Measurements from ENCODE around the gene IGFBP4. TPM values are rescaled to one million over a fixed set of nuclear protein-coding genes. Genes with fewer than 3 reads are reported as not detected.

The IGFBP4 gene
- polyA plus RNA-seq, 2 donors = 34.1 to 80.6 TPM

DNA sequence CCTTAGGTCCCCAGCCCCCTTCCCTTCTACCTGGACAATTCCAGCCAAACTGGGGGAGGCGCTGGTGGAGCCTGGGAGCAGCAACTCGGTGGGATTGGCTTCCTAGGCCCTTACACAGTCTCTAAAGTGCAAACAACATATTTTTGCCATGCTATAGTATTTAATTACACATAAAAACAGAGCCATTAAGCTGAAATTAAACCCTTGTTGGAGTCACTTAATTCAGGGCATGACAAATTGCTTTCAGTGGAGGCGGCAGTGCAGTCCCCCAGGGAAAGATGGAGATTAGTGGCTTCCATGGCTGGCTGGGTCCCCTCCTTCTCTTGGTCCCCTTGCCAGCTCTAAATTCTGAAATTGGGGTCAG is 17.3 kb downstream of the IGFBP4 start:
- H3K4me3 ChIP-seq (ENCODE audit: low read depth in 1 of 2, low read length in 2 of 2) = no peak overlapping the region
- 43 to 48% methylated on average over 3 of the region's 3 CpGs for WGBS, 2 donors
- peaks cover 3 to 5% of the 10 kb centered on the region in 2 donors for H3K4me1 ChIP-seq (ENCODE audit: control insufficient read depth in 2 of 2, insufficient read depth in 2 of 2, low read length in 1 of 2)
- no peaks in the 10 kb centered on the region for H3K9me3 ChIP-seq (ENCODE audit: control insufficient read depth in 2 of 2, insufficient read depth in 1 of 2, low read depth in 1 of 2, low read length in 1 of 2)
- no peaks in the 10 kb centered on the region for H3K27me3 ChIP-seq (ENCODE audit: control insufficient read depth in 1 of 2, insufficient read depth in 2 of 2, low read length in 2 of 2)
- H3K36me3 ChIP-seq (ENCODE audit: control insufficient read depth in 2 of 2, insufficient read depth in 2 of 2, low read length in 1 of 2) = peaks cover 0 to 5% of the 10 kb centered on the region in 2 donors
- no peak overlapping the region for H3K27ac ChIP-seq (ENCODE audit: low read depth in 2 of 2, low read length in 1 of 2)

DNA sequence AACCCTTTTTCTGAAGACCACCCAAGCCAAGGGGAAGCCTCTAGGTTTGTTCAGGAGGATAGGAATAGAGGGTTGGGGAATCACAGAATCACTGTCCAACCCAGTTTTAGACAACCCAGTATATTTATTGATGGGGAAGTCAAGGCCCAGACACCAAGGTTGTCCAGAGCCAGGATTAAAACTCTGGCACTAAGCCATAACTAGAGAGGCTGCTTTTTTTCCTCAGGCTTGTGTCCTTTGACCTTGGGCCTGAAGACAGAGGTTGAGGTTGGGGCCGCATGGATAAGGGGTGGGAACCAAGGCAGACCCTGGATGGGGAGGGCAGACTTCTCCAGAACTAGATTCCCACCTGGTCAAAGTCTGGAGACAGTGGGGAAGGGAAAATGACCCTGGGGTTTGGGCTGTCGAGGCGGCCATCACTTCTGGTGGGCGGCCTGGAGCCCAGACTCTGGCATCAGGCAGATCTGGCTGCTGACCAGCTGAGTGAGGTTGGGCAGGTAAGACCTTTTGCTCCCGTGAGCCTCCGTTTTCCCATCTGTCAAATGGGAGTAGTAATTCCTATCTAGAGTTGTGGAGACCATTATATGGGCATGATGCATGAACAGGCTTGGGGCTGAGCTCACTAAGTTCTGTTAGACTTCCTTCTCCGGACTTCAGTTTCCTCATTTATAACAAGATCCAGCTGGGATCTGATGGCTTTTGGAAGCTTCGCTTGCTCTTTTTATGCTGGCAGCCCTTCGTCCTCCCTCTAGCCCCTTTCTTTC is 17.9 kb downstream of the IGFBP4 start:
- Histone ChIP-seq H3K4me1 (ENCODE audit: control insufficient read depth in 2 of 2, insufficient read depth in 2 of 2, low read length in 1 of 2) (peaks cover 3 to 5% of the 10 kb centered on the region in 2 donors), H3K27ac (ENCODE audit: low read depth in 2 of 2, low read length in 1 of 2) (peak overlapping the region; percentile 38 to 43)
- WGBS, 2 donors = 55 to 69% methylated on average over 9 of the region's 9 CpGs

DNA sequence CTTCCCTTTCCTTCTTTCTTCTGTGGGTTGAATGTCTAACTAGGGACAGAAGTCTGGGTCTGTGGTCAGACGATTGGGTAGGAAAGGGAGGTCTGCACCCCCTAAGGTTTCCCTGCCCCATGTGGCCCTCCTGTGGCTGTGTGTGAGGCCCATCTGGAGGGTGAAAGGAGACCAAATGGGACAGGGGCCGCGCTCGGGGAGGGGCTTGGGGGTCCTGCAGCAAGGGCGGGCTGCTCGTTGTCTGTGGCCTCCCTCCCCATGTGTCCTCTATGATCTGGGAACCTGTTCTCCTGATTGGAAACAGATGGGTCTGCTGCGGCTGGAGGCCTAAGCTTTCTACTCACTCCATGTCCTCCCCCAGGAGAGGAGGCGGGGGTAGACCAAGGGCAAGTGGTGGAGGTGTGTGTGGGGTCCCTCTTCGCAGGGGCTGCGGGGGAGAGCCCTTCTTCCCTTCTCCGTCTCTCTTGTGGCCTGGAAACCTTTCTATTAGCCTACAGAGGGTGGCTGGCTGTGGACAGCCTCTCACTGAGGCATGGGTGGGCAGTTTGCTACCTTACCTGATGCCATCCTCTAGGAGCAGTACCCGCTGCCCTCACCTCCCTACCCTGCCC is 18.6 kb downstream of the IGFBP4 start:
- Histone ChIP-seq H3K9me3 (ENCODE audit: control insufficient read depth in 2 of 2, insufficient read depth in 1 of 2, low read depth in 1 of 2, low read length in 1 of 2) (no peaks in the 10 kb centered on the region), H3K27ac (ENCODE audit: low read depth in 2 of 2, low read length in 1 of 2) (peak overlapping the region; percentile 14 to 43), H3K4me1 (ENCODE audit: control insufficient read depth in 2 of 2, insufficient read depth in 2 of 2, low read length in 1 of 2) (peaks cover 3 to 5% of the 10 kb centered on the region in 2 donors), H3K4me3 (ENCODE audit: low read depth in 1 of 2, low read length in 2 of 2) (no peak overlapping the region), H3K27me3 (ENCODE audit: control insufficient read depth in 1 of 2, insufficient read depth in 2 of 2, low read length in 2 of 2) (no peaks in the 10 kb centered on the region), H3K36me3 (ENCODE audit: control insufficient read depth in 2 of 2, insufficient read depth in 2 of 2, low read length in 1 of 2) (no peaks in the 10 kb centered on the region)
- WGBS, 2 donors = 57 to 65% methylated on average over 12 of the region's 12 CpGs

More for the DNA sequence above, 17.9 kb downstream of the IGFBP4 start:
- peaks cover 0 to 5% of the 10 kb centered on the region in 2 donors for H3K36me3 ChIP-seq (ENCODE audit: control insufficient read depth in 2 of 2, insufficient read depth in 2 of 2, low read length in 1 of 2)
- no peaks in the 10 kb centered on the region for H3K27me3 ChIP-seq (ENCODE audit: control insufficient read depth in 1 of 2, insufficient read depth in 2 of 2, low read length in 2 of 2)
- no peak overlapping the region for H3K4me3 ChIP-seq (ENCODE audit: low read depth in 1 of 2, low read length in 2 of 2)
- H3K9me3 ChIP-seq (ENCODE audit: control insufficient read depth in 2 of 2, insufficient read depth in 1 of 2, low read depth in 1 of 2, low read length in 1 of 2) = no peaks in the 10 kb centered on the region

DNA sequence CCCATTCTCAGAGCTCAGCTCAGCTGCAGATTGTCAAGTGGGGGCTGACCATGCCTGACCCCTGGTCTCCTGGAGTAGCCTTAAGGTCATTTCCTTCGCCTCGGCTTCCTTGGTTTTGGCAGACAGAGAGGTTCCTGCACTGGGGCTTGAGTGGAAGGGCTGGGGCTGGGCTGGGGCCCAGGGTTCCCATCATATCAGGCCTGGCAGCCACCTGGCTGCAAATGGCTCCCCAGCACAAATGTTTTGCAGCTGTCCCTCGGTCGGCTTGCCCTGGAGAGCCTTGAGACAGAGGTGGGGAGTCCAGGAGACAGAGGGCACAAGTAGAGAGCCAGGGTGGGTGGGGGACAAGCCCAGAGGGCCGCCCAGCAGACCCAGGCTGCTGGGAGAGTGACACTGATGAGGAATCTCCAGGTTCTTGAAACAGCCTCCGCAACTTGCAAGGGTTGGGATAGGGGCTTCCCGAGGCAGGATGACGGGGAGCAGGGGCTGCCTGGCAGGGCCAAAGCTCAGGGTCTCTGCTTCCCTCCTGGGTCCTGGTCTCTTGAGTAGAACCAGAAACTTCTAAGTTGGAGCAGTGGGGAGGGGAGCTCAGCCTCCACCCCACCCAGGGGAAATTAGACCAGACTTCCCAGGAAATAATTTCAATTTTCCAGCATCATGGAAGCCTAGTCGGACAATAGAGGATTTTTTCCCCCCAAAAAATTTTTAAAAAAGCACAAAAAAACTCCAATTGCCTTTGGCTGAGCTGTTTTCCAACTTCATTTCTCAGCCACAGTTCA is 19.3 kb downstream of the IGFBP4 start:
- Histone ChIP-seq H3K9me3 (ENCODE audit: control insufficient read depth in 2 of 2, insufficient read depth in 1 of 2, low read depth in 1 of 2, low read length in 1 of 2) (no peaks in the 10 kb centered on the region), H3K4me3 (ENCODE audit: low read depth in 1 of 2, low read length in 2 of 2) (no peak overlapping the region), H3K27me3 (ENCODE audit: control insufficient read depth in 1 of 2, insufficient read depth in 2 of 2, low read length in 2 of 2) (no peaks in the 10 kb centered on the region), H3K36me3 (ENCODE audit: control insufficient read depth in 2 of 2, insufficient read depth in 2 of 2, low read length in 1 of 2) (no peaks in the 10 kb centered on the region), H3K4me1 (ENCODE audit: control insufficient read depth in 2 of 2, insufficient read depth in 2 of 2, low read length in 1 of 2) (peaks cover 3 to 5% of the 10 kb centered on the region in 2 donors), H3K27ac (ENCODE audit: low read depth in 2 of 2, low read length in 1 of 2) (peak overlapping the region in 1 of 2 donors; percentile 6)
- WGBS, 2 donors = 52 to 71% methylated on average over 9 of the region's 9 CpGs

DNA sequence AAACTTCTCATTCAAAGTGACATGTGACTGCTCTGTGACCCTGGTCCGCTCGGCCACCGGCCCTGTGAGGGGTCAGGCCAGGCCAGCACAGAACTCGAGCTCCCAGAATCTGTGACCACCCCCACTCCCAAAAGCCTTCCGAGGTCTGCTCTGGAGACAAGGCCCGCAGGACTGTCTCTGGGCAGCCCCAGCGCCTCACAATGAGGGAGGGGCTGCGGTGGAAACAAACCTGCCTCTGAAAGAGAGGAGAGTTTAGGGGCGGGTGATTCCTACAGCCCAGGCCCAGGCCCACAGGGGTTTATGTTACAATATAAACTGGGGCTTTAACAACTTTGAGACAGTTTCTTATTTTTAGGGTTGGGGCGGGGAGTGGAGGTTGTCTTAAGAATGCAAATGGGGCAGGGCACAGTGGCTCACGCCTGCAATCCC is 19.9 kb downstream of the IGFBP4 start:
- no peak overlapping the region for H3K27ac ChIP-seq (ENCODE audit: low read depth in 2 of 2, low read length in 1 of 2)

DNA sequence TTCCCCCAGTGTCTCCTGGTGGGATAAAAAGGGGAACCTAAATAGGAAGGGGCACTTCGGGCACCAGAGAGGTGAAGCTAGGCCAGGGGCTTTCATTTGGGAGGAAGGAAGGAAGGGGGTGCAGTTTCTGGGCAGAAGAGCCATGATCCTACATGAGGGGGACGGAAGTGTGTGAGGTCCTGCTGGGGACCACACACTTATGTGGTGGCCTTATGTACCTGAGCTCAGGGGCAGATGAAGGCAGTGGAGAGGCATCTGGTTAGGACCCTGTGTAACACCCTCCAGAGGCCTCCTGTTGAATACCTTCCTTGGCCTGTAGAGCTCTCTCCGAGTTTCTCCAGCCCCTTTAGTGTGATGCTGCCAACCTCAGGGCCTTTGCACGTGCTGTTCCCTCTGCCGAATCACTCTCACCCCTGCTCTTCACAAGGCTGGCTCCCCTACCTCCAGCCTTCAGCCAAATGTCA is 21.2 kb downstream of the IGFBP4 start:
- H3K4me1 ChIP-seq (ENCODE audit: control insufficient read depth in 2 of 2, insufficient read depth in 2 of 2, low read length in 1 of 2) = peaks cover 3% of the 10 kb centered on the region in 2 donors
- no peaks in the 10 kb centered on the region for H3K27me3 ChIP-seq (ENCODE audit: control insufficient read depth in 1 of 2, insufficient read depth in 2 of 2, low read length in 2 of 2)
- no peak overlapping the region for H3K4me3 ChIP-seq (ENCODE audit: low read depth in 1 of 2, low read length in 2 of 2)
- no peak overlapping the region for H3K27ac ChIP-seq (ENCODE audit: low read depth in 2 of 2, low read length in 1 of 2)
- H3K36me3 ChIP-seq (ENCODE audit: control insufficient read depth in 2 of 2, insufficient read depth in 2 of 2, low read length in 1 of 2) = no peaks in the 10 kb centered on the region
- no peaks in the 10 kb centered on the region for H3K9me3 ChIP-seq (ENCODE audit: control insufficient read depth in 2 of 2, insufficient read depth in 1 of 2, low read depth in 1 of 2, low read length in 1 of 2)
- 88 to 94% methylated on average over 5 of the region's 5 CpGs for WGBS, 2 donors

More for the DNA sequence above, 19.9 kb downstream of the IGFBP4 start:
- H3K4me1 ChIP-seq (ENCODE audit: control insufficient read depth in 2 of 2, insufficient read depth in 2 of 2, low read length in 1 of 2) = peaks cover 3% of the 10 kb centered on the region in 2 donors
- no peak overlapping the region for H3K4me3 ChIP-seq (ENCODE audit: low read depth in 1 of 2, low read length in 2 of 2)
- H3K36me3 ChIP-seq (ENCODE audit: control insufficient read depth in 2 of 2, insufficient read depth in 2 of 2, low read length in 1 of 2) = no peaks in the 10 kb centered on the region
- no peaks in the 10 kb centered on the region for H3K27me3 ChIP-seq (ENCODE audit: control insufficient read depth in 1 of 2, insufficient read depth in 2 of 2, low read length in 2 of 2)
- 50 to 72% methylated on average over 11 of the region's 11 CpGs for WGBS, 2 donors
- no peaks in the 10 kb centered on the region for H3K9me3 ChIP-seq (ENCODE audit: control insufficient read depth in 2 of 2, insufficient read depth in 1 of 2, low read depth in 1 of 2, low read length in 1 of 2)

- no peaks in the 10 kb centered on the region for H3K9me3 ChIP-seq (ENCODE audit: control insufficient read depth in 2 of 2, insufficient read depth in 1 of 2, low read depth in 1 of 2, low read length in 1 of 2)
- H3K4me3 ChIP-seq (ENCODE audit: low read depth in 1 of 2, low read length in 2 of 2) = no peak overlapping the region
- peaks cover 4 to 7% of the 10 kb centered on the region in 2 donors for H3K4me1 ChIP-seq (ENCODE audit: control insufficient read depth in 2 of 2, insufficient read depth in 2 of 2, low read length in 1 of 2)
- no peaks in the 10 kb centered on the region for H3K27me3 ChIP-seq (ENCODE audit: control insufficient read depth in 1 of 2, insufficient read depth in 2 of 2, low read length in 2 of 2)
- H3K36me3 ChIP-seq (ENCODE audit: control insufficient read depth in 2 of 2, insufficient read depth in 2 of 2, low read length in 1 of 2) = no peaks in the 10 kb centered on the region
- H3K27ac ChIP-seq (ENCODE audit: low read depth in 2 of 2, low read length in 1 of 2) = no peak overlapping the region
- WGBS, 2 donors = 78 to 86% methylated on average over 9 to 11 of the region's 11 CpGs
Measured at GRCh38 chr17:40466298-40466971, 23.2 kb downstream of the IGFBP4 start.

GRCh38 chr17:40467281-40467867 is 24.1 kb downstream of the IGFBP4 start:
- Histone ChIP-seq H3K36me3 (ENCODE audit: control insufficient read depth in 2 of 2, insufficient read depth in 2 of 2, low read length in 1 of 2) (no peaks in the 10 kb centered on the region), H3K9me3 (ENCODE audit: control insufficient read depth in 2 of 2, insufficient read depth in 1 of 2, low read depth in 1 of 2, low read length in 1 of 2) (no peaks in the 10 kb centered on the region), H3K27ac (ENCODE audit: low read depth in 2 of 2, low read length in 1 of 2) (no peak overlapping the region), H3K4me1 (ENCODE audit: control insufficient read depth in 2 of 2, insufficient read depth in 2 of 2, low read length in 1 of 2) (peaks cover 4 to 7% of the 10 kb centered on the region in 2 donors), H3K4me3 (ENCODE audit: low read depth in 1 of 2, low read length in 2 of 2) (no peak overlapping the region), H3K27me3 (ENCODE audit: control insufficient read depth in 1 of 2, insufficient read depth in 2 of 2, low read length in 2 of 2) (no peaks in the 10 kb centered on the region)
- 85 to 92% methylated on average over 2 of the region's 2 CpGs for WGBS, 2 donors

- Histone ChIP-seq H3K27me3 (ENCODE audit: control insufficient read depth in 1 of 2, insufficient read depth in 2 of 2, low read length in 2 of 2) (no peaks in the 10 kb centered on the region), H3K4me3 (ENCODE audit: low read depth in 1 of 2, low read length in 2 of 2) (no peak overlapping the region), H3K27ac (ENCODE audit: low read depth in 2 of 2, low read length in 1 of 2) (no peak overlapping the region), H3K9me3 (ENCODE audit: control insufficient read depth in 2 of 2, insufficient read depth in 1 of 2, low read depth in 1 of 2, low read length in 1 of 2) (no peaks in the 10 kb centered on the region), H3K36me3 (ENCODE audit: control insufficient read depth in 2 of 2, insufficient read depth in 2 of 2, low read length in 1 of 2) (no peaks in the 10 kb centered on the region), H3K4me1 (ENCODE audit: control insufficient read depth in 2 of 2, insufficient read depth in 2 of 2, low read length in 1 of 2) (peaks cover 4 to 8% of the 10 kb centered on the region in 2 donors)
- 95 to 99% methylated on average over 7 of the region's 7 CpGs for WGBS, 2 donors
Measured at GRCh38 chr17:40468560-40468959, 25.3 kb downstream of the IGFBP4 start.
